ENCODE data around the gene GSTP1. TPM values are rescaled to one million over a fixed set of nuclear protein-coding genes. Genes with fewer than 3 reads are reported as not detected.

Gene GSTP1
- total and polyA plus RNA-seq, 9 of the 15 experiments (the other 6 are each of a cell fraction or from before 2014, with no cell fraction given): 592 to 2,150 (median 1,204) TPM

- TF ChIP-seq BRF2 (IDR thresholded peaks at IDR 0.05; ENCODE audit: borderline replicate concordance, insufficient read depth, insufficient read length) (no peak), ZFP1 (CRISPR knock-in tag; IDR thresholded peaks at IDR 0.05) (no peak), SIN3B (IDR thresholded peaks at IDR 0.05; ENCODE audit: low read depth) (no peak), NR2C1 (IDR thresholded peaks at IDR 0.05) (no peak), NR2C1 (tag; IDR thresholded peaks at IDR 0.05) (0 out of 2 replicates have a peak, but pooled peaks have one; percentile 43), PHF20 (IDR thresholded peaks at IDR 0.05; ENCODE audit: partially characterized antibody) (no peak), ELF1 (tag; IDR thresholded peaks at IDR 0.05) (no peak), CREBBP (IDR thresholded peaks at IDR 0.05; ENCODE audit: low read depth, low read length) (no peak), RBM34 (IDR thresholded peaks at IDR 0.05; ENCODE audit: borderline replicate concordance, insufficient read depth, low read length) (no peak), FOXP1 (CRISPR knock-in tag; IDR thresholded peaks at IDR 0.05) (no peak), DMBX1 (CRISPR knock-in tag; IDR thresholded peaks at IDR 0.05; ENCODE audit: borderline replicate concordance) (no peak), ZC3H8 (IDR thresholded peaks at IDR 0.05) (no peak), HDAC6 (IDR thresholded peaks at IDR 0.05; ENCODE audit: low read depth, low read length) (no peak), VEZF1 (CRISPR knock-in tag; IDR thresholded peaks at IDR 0.05) (peak; percentile 64), NR1H2 (CRISPR knock-in tag; IDR thresholded peaks at IDR 0.05) (no peak), IRF9 (tag; IDR thresholded peaks at IDR 0.05) (no peak), THRA (IDR thresholded peaks at IDR 0.05) (no peak), KAT8 (IDR thresholded peaks at IDR 0.05; ENCODE audit: low read depth) (no peak), DDX20 (tag; IDR thresholded peaks at IDR 0.05; ENCODE audit: low read depth) (no peak), ZNF764 (CRISPR knock-in tag; IDR thresholded peaks at IDR 0.05; ENCODE audit: low read depth) (no peak)
- TF ChIP-seq, protein P1, sequence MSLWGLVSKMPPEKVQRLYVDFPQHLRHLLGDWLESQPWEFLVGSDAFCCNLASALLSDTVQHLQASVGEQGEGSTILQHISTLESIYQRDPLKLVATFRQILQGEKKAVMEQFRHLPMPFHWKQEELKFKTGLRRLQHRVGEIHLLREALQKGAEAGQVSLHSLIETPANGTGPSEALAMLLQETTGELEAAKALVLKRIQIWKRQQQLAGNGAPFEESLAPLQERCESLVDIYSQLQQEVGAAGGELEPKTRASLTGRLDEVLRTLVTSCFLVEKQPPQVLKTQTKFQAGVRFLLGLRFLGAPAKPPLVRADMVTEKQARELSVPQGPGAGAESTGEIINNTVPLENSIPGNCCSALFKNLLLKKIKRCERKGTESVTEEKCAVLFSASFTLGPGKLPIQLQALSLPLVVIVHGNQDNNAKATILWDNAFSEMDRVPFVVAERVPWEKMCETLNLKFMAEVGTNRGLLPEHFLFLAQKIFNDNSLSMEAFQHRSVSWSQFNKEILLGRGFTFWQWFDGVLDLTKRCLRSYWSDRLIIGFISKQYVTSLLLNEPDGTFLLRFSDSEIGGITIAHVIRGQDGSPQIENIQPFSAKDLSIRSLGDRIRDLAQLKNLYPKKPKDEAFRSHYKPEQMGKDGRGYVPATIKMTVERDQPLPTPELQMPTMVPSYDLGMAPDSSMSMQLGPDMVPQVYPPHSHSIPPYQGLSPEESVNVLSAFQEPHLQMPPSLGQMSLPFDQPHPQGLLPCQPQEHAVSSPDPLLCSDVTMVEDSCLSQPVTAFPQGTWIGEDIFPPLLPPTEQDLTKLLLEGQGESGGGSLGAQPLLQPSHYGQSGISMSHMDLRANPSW (CRISPR knock-in tag; IDR thresholded peaks at IDR 0.05): no peak
These were observed 16.9 kb downstream of the GSTP1 start (continued) for GRCh38 chr11:67600324-67601029.
